Omental fat pad (tissue), 4 donors: ENCODE data around the gene RNF121. TPM values are rescaled to one million over a fixed set of nuclear protein-coding genes. Genes with fewer than 3 reads are reported as not detected.
A peak's percentile ranks its signal among the peaks of the same experiment; 100 is the strongest.

Source experiments
- ATAC-seq: fragments of 150-250 bp; one replicate; pipeline ENCODE4 v1.9.1; 2016; ENCODE audit warnings: mild to moderate bottlenecking, moderate library complexity; ENCODE audit not compliant: low FRiP score
- DNase-seq: peaks from one replicate; pipeline ENCODE4 v3.0.0-alpha.2; 2019; ENCODE audit warnings: low spot score
- total RNA-seq, 4 donors: library from RNA; depleted of rRNA; stranded (reverse); fragments of >200 nt; gene quantifications; one replicate each; pipeline ENCODE4 v1.1.0, GENCODE V29; 2016
- TF ChIP-seq, protein P1 (sequence below), 3 donors: fragments of 450-650 bp; IDR thresholded peaks; one replicate each; pipeline ENCODE4 v1.5.1; 2016 to 2017; ENCODE audit warnings: antibody characterized with exemption in 3 of 3, mild to moderate bottlenecking in 3 of 3, moderate library complexity in 2 of 3

RNF121 gene
- total RNA-seq, 4 donors from 2014 or later = 19.2 to 25.6 (median 23.7) TPM

DNA sequence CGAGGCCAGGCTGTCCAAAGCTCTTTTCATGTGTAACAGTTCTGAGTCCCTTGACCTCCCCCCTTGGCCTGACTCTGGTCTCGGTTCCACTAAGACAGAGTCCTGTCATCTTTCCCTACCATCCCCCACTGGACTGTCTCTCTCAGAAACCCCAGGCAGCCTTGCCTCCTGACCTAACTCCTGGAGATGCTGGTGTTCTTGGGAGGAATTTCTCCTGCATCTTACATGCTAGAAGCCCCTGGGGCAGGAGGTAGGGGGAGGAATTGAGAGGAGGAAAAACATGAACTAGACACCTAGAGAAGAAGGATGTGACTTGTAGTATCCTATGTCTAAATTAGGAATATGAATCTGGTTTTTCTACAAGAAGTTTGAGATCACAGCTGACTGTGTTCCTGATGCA, 69.2 kb downstream of the RNF121 start:
- DNase-seq (no peak), ATAC-seq (no peak)
- TF ChIP-seq, protein P1, sequence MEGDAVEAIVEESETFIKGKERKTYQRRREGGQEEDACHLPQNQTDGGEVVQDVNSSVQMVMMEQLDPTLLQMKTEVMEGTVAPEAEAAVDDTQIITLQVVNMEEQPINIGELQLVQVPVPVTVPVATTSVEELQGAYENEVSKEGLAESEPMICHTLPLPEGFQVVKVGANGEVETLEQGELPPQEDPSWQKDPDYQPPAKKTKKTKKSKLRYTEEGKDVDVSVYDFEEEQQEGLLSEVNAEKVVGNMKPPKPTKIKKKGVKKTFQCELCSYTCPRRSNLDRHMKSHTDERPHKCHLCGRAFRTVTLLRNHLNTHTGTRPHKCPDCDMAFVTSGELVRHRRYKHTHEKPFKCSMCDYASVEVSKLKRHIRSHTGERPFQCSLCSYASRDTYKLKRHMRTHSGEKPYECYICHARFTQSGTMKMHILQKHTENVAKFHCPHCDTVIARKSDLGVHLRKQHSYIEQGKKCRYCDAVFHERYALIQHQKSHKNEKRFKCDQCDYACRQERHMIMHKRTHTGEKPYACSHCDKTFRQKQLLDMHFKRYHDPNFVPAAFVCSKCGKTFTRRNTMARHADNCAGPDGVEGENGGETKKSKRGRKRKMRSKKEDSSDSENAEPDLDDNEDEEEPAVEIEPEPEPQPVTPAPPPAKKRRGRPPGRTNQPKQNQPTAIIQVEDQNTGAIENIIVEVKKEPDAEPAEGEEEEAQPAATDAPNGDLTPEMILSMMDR (IDR thresholded peaks at IDR 0.05) = no peak

DNA sequence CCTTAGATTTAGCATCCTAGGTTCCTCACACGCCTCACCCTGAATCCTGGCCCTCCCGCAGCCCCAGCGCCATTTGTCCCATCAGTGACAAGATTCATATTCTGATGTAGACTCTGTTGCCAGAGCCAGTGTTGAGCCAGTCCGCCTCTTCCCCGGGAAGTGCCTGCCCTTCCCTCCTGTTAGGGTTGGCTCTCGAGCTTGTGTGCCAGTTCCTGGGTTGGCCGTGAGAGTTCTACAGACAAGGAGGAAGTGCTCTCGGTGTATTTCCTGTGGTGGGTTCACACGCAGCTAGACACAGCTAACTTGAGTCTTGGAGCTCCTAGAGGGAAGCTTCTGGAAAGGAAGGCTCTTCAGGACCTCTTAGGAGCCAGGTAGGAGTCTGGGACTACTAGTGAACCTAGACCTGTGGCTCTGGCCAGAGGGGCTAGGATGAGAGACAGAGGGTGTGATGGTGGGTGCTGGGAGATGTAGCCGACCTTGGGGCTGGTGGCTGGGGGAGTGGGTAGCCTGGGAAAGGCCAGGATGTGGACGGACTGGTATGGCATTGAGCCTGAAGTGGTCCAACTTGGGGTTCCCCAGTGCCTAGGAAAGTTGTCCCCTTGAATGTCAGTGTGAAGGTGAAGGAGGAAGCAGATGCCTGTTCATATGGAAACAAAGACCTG, 69.9 kb downstream of the RNF121 start, which contains the start of gene IL18BP:
IL18BP (plus strand) TSS at position 261 of the 662 bp plus-strand sequence. CDS start 1,076 bp downstream, outside the sequence.
- TF ChIP-seq, protein P1 (IDR thresholded peaks at IDR 0.05) = no peak
- ATAC-seq = no peak
- peak; percentile 20 for DNase-seq

DNA sequence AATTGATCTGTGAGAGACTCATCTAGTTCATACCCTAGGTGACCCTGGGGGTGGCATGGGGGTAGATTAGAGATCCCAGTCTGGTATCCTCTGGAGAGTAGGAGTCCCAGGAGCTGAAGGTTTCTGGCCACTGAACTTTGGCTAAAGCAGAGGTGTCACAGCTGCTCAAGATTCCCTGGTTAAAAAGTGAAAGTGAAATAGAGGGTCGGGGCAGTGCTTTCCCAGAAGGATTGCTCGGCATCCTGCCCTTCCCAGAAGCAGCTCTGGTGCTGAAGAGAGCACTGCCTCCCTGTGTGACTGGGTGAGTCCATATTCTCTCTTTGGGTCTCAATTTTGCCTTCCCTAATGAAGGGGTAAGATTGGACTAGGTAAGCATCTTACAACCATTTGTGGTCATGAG, 70.5 kb downstream of the RNF121 start:
- TF ChIP-seq, protein P1 (IDR thresholded peaks at IDR 0.05) = no peak
- DNase-seq = peak; percentile 22
- ATAC-seq = peak; percentile 61

DNA sequence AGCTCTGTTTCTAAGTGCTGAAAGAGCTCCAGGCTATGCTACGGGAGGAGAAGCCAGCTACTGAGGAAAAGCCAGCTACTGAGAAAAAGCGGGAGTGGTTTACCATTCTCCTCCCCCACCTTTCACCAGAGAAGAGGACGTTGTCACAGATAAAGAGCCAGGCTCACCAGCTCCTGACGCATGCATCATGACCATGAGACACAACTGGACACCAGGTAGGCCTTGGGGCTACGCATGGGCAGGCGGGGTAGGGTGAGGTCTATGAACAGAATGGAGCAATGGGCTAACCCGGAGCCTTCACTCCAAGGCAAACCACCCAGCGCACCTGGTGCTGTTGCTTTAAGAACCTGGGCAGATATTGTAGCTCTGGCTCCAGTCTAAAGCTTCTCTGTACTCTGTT, 71.0 kb downstream of the RNF121 start:
- DNase-seq = no peak

DNA sequence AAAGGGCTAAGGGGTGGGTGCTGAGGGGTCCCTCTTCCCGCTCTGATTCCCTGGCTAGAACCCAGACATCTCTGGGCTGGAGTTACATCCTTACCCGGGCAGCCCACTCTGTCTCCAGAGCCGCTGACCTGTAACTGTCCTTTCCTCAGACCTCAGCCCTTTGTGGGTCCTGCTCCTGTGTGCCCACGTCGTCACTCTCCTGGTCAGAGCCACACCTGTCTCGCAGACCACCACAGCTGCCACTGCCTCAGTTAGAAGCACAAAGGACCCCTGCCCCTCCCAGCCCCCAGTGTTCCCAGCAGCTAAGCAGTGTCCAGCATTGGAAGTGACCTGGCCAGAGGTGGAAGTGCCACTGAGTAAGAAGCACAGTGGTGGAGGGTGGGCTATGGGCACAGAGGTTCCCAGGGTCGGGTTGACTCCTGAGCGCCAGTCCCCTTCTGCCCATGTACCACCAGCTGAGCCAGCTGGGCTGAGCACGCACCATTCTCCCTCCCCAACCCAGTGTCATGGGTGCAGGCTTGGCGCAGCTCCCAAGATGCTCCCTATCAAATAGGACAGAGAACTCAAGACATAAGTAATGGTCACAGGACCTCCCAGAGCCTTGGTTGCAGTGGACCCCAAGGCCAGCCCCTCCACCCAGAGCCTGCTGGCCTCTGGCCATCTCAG, 71.5 kb downstream of the RNF121 start:
- no peak for ATAC-seq
- no peak for DNase-seq
- TF ChIP-seq, protein P1 (IDR thresholded peaks at IDR 0.05) = no peak

More for the DNA sequence above, 71.0 kb downstream of the RNF121 start:
- TF ChIP-seq, protein P1 (IDR thresholded peaks at IDR 0.05) = no peak
- peak; percentile 13 for ATAC-seq

DNA sequence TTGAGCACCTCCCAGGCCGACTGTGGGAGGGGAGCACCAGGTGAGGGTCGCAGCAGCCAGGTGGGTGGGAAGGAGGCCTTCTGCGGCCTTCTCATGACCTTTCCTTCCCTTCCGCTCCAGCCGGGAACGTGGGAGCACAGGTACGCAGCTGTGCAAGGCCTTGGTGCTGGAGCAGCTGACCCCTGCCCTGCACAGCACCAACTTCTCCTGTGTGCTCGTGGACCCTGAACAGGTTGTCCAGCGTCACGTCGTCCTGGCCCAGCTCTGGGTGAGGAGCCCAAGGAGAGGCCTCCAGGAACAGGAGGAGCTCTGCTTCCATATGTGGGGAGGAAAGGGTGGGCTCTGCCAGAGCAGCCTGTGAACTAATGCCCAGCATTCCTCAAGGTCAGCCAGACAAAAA, 72.4 kb downstream of the RNF121 start:
- no peak for ATAC-seq
- DNase-seq = no peak
- TF ChIP-seq, protein P1 (IDR thresholded peaks at IDR 0.05) = no peak
